ENCODE data around the gene SAXO2.
"Not testable (repeated sequence)": the region's sequence is repeated elsewhere in the genome, so short reads cannot be mapped to it uniquely, and the experiment has no call there.

DNA sequence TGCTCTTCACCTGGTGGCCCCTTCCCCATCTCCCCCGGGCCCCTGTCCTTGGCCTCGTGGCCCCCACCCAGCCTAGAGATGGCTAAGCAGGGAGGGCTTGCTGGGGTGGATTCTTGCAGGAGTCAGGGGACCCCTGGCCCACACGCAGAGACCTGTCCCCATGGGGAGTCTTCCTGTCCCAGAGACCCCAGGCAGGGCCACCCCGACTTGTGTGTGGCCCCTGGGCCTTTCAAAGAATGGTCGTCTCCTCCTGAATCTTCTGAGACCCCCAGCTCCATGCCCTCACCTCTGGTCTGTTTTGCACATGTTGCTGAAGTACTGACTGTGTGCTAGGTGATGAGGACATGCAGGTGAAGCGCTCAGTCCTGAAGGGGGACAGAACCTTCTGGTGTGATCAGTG is 58.2 kb downstream of the SAXO2 start:
- not testable (repeated sequence) for TF ChIP-seq EZH2phosphoT487 (conservative IDR thresholded peaks at IDR 0.05; ENCODE audit: low read length)
- TF ChIP-seq, protein P1, sequence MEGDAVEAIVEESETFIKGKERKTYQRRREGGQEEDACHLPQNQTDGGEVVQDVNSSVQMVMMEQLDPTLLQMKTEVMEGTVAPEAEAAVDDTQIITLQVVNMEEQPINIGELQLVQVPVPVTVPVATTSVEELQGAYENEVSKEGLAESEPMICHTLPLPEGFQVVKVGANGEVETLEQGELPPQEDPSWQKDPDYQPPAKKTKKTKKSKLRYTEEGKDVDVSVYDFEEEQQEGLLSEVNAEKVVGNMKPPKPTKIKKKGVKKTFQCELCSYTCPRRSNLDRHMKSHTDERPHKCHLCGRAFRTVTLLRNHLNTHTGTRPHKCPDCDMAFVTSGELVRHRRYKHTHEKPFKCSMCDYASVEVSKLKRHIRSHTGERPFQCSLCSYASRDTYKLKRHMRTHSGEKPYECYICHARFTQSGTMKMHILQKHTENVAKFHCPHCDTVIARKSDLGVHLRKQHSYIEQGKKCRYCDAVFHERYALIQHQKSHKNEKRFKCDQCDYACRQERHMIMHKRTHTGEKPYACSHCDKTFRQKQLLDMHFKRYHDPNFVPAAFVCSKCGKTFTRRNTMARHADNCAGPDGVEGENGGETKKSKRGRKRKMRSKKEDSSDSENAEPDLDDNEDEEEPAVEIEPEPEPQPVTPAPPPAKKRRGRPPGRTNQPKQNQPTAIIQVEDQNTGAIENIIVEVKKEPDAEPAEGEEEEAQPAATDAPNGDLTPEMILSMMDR (IDR thresholded peaks at IDR 0.05; ENCODE audit: insufficient read depth, low read length, poor library complexity, severe bottlenecking) = not testable (repeated sequence)

Measured in SU-DHL-6 (cell line).